CD4-positive, alpha-beta T cell (primary cell): ENCODE results near the gene MGAT5B. TPM values are rescaled to one million over a fixed set of nuclear protein-coding genes. Genes with fewer than 3 reads are reported as not detected.

Experiments
- ATAC-seq: fragments of 200-7000 bp; cut with Tn5 transposase; one replicate; pipeline ENCODE4 v1.10.0; 2022; ENCODE audit warnings: mild to moderate bottlenecking; ENCODE audit not compliant: poor library complexity
- CTCF ChIA-PET: fragments of 350-600 bp; sonication (Branson Sonifier 250); formaldehyde crosslinking; loops from one replicate; lab custom pipeline; 2021; ENCODE audit warnings: antibody characterized with exemption, inconsistent platforms; lab: Charles Lee
- POLR2A ChIA-PET: fragments of 350-600 bp; sonication (Branson Sonifier 250); formaldehyde crosslinking; loops from one replicate; lab custom pipeline; 2021; ENCODE audit warnings: antibody characterized with exemption, inconsistent platforms; lab: Charles Lee
- DNase-seq, 14 experiments: peaks; one replicate each; pipeline ENCODE4 v3.0.0-alpha.2; 2013 to 2020; ENCODE audit warnings: mixed read lengths in 2 of 14
- H3K27ac ChIP-seq, 2 donors: one replicate each; pipeline versions ENCODE4 v1.5.1 to v1.7.0; 2013; ENCODE audit warnings: low read length in 2 of 2, low read depth in 1 of 2, mild to moderate bottlenecking in 1 of 2
- H3K27me3 ChIP-seq, 2 experiments: 1 replicate in 1 of 2; 2 replicates in 1 of 2; pipeline versions ENCODE4 v1.6.1 to v1.7.0; 2013; ENCODE audit warnings: low read length in 2 of 2, control low read depth in 1 of 2, mild to moderate bottlenecking in 1 of 2, moderate library complexity in 1 of 2; ENCODE audit not compliant: insufficient read depth in 2 of 2, control insufficient read depth in 1 of 2
- H3K36me3 ChIP-seq: one replicate; pipeline ENCODE4 v1.6.1; 2013; ENCODE audit warnings: low read length, control low read depth; ENCODE audit not compliant: insufficient read depth
- H3K4me1 ChIP-seq: one replicate; pipeline ENCODE4 v1.6.1; 2013; ENCODE audit warnings: low read length, control low read depth; ENCODE audit not compliant: insufficient read depth
- H3K4me3 ChIP-seq: one replicate; pipeline ENCODE4 v1.5.1; 2013; ENCODE audit warnings: mild to moderate bottlenecking, low read length, moderate library complexity
- H3K9me3 ChIP-seq, 2 experiments: 1 replicate in 1 of 2; 2 replicates in 1 of 2; pipeline versions ENCODE4 v1.6.1 to v1.7.0; 2013; ENCODE audit warnings: low read length in 2 of 2, mild to moderate bottlenecking in 2 of 2, control low read depth in 1 of 2, moderate library complexity in 1 of 2; ENCODE audit not compliant: control insufficient read depth in 1 of 2, insufficient read depth in 1 of 2
- H3K27ac Mint-ChIP-seq: one replicate; pipeline ENCODE4 v1.8.0; 2020; ENCODE audit warnings: mixed read lengths
- H3K27me3 Mint-ChIP-seq: one replicate; pipeline ENCODE4 v1.8.0; 2021; ENCODE audit warnings: mixed read lengths
- H3K36me3 Mint-ChIP-seq: one replicate; pipeline ENCODE4 v1.8.0; 2021; ENCODE audit warnings: low read depth, mixed read lengths
- H3K4me1 Mint-ChIP-seq: one replicate; pipeline ENCODE4 v1.8.0; 2021; ENCODE audit warnings: low read depth, mixed read lengths
- H3K4me3 Mint-ChIP-seq: one replicate; pipeline ENCODE4 v1.8.0; 2020; ENCODE audit warnings: mild to moderate bottlenecking, mixed read lengths
- H3K9me3 Mint-ChIP-seq: one replicate; pipeline ENCODE4 v1.8.0; 2020; ENCODE audit warnings: mixed read lengths
- CTCF ChIP-seq: fragments of 200-600 bp; IDR thresholded peaks from one replicate; pipeline ENCODE4 v1.8.0; 2022; ENCODE audit warnings: antibody characterized with exemption, mild to moderate bottlenecking
- intact Hi-C, 2 experiments: fragments of 100-400 bp; cut with DNase I in 1 of 2; cut with micrococcal nuclease in 1 of 2; formaldehyde crosslinking; loops; one replicate each; pipeline versions ENCODE4 v1.15.1 to v1.9.0; 2023 to 2025; cut with DNase I, micrococcal nuclease
- total RNA-seq, 174 experiments: library from RNA in 2 of 174; stranded (reverse) in 2 of 174; gene quantifications; one replicate each; pipeline ENCODE4 v1.2.3 and lab custom pipeline; 2021 to 2026

MGAT5B gene
- total RNA-seq, 2 experiments from 2014 or later = 0.28 to 0.77 TPM

GRCh38 chr17:76889323-76889722 is 21.1 kb downstream of the MGAT5B start:
- Histone ChIP-seq H3K4me1 (no peaks in the 10 kb centered on the region), H3K27ac (no peak overlapping the region), H3K4me3 (no peak overlapping the region), H3K27me3 (no peaks in the 10 kb centered on the region), H3K9me3 (no peaks in the 10 kb centered on the region), H3K36me3 (no peaks in the 10 kb centered on the region)
- H3K4me1 Mint-ChIP-seq = no peaks in the 10 kb centered on the region
- DNase-seq = no peak
- ATAC-seq = no peak
- H3K27me3 Mint-ChIP-seq = no peaks in the 10 kb centered on the region
- no peaks in the 10 kb centered on the region for H3K36me3 Mint-ChIP-seq
- H3K27ac Mint-ChIP-seq = no peak overlapping the region
- H3K9me3 Mint-ChIP-seq = no peaks in the 10 kb centered on the region
- ChIA-PET CTCF (no interaction called here), POLR2A (no interaction called here)
- intact Hi-C loops = no loop called here
- TF ChIP-seq CTCF = no peak
- H3K4me3 Mint-ChIP-seq = no peak overlapping the region

GRCh38 chr17:76892329-76892728 is 24.1 kb downstream of the MGAT5B start:
- POLR2A ChIA-PET = no interaction called here
- intact Hi-C loops = no loop called here
- H3K36me3 Mint-ChIP-seq = no peaks in the 10 kb centered on the region

GRCh38 chr17:76893623-76894334 is 25.6 kb downstream of the MGAT5B start:
- no peaks in the 10 kb centered on the region for H3K9me3 ChIP-seq
- no peak for ATAC-seq
- intact Hi-C loops = no loop called here

More at GRCh38 chr17:76892329-76892728, 24.1 kb downstream of the MGAT5B start:
- no peaks in the 10 kb centered on the region for H3K4me1 Mint-ChIP-seq
- ATAC-seq (no peak), DNase-seq (no peak)
- H3K4me3 Mint-ChIP-seq = no peak overlapping the region
- H3K27ac ChIP-seq = no peak overlapping the region
- no peak for TF ChIP-seq CTCF
- no peak overlapping the region for H3K4me3 ChIP-seq
- CTCF ChIA-PET = no interaction called here
- no peaks in the 10 kb centered on the region for H3K36me3 ChIP-seq
- no peaks in the 10 kb centered on the region for H3K27me3 Mint-ChIP-seq
- H3K9me3 Mint-ChIP-seq = no peaks in the 10 kb centered on the region
- no peaks in the 10 kb centered on the region for H3K9me3 ChIP-seq
- H3K27ac Mint-ChIP-seq = no peak overlapping the region
- no peaks in the 10 kb centered on the region for H3K27me3 ChIP-seq
- no peaks in the 10 kb centered on the region for H3K4me1 ChIP-seq

More at GRCh38 chr17:76893623-76894334, 25.6 kb downstream of the MGAT5B start:
- Mint-ChIP-seq H3K9me3 (no peaks in the 10 kb centered on the region), H3K4me3 (no peak overlapping the region), H3K4me1 (no peaks in the 10 kb centered on the region), H3K27ac (no peak overlapping the region), H3K27me3 (no peaks in the 10 kb centered on the region), H3K36me3 (no peaks in the 10 kb centered on the region)
- H3K27ac ChIP-seq = no peak overlapping the region
- no peaks in the 10 kb centered on the region for H3K27me3 ChIP-seq
- ChIA-PET POLR2A (no interaction called here), CTCF (no interaction called here)
- no peaks in the 10 kb centered on the region for H3K4me1 ChIP-seq
- H3K36me3 ChIP-seq = no peaks in the 10 kb centered on the region
- TF ChIP-seq CTCF = no peak
- DNase-seq = no peak
- H3K4me3 ChIP-seq = no peak overlapping the region
